OCI-LY7 (cell line): ENCODE data around the gene MTG1.

Experiments
- EZH2phosphoT487 ChIP-seq: fragments of 200-600 bp; sonication (generic); IDR thresholded peaks from 2 replicates; pipeline ENCODE4 v1.6.1; 2018; ENCODE audit warnings: low read depth, borderline replicate concordance, mild to moderate bottlenecking, mixed run types, antibody characterized with exemption, low read length, moderate library complexity, mixed read lengths
- TF ChIP-seq, protein P1 (sequence below): fragments of 200-600 bp; sonication (generic); conservative IDR thresholded peaks from 2 replicates; pipeline ENCODE4 v1.5.1; 2014; ENCODE audit warnings: mild to moderate bottlenecking, antibody characterized with exemption, low read length, moderate library complexity, mixed read lengths

DNA sequence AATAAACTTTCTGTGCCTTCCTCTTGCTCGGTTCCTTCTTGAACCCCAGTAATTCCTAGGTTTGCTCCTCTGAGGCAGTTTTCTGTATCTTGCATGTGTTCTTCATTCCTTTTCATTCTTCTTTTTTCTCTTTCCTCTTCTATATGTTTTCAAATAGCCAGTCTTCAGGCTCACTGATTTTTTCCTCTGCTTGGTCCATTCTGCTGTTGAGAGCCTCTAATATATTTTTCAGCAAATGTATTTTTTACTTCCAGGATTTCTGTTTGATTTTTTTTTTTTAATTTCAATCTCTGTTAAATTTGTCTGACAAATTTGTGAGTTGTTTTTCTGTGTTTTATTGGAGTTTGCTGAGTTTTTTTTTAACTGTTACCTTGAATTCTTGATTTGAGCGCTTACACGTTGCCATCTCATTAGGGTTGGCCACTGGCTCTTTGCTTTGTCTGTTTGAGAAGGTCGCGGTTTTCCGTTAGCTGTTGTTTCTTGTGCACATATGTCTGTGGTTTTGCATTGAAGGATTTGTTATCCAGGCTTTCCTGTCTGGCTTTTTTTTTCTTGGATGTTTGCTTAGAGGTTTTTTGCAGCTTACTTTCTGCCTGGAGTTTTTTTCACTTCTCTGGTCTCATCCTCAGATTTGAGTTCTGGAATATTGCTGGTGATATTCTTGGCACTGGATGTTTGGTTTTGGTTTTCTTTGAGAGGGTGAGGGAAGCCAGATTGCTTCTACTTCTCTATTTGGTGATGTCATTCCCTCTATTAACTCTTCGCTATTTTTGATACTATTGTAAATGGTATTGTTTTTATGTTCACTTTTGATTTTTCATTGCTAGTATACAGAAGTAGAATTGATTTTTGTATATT lies 17.8 kb downstream of the MTG1 start:
- TF ChIP-seq, protein P1, sequence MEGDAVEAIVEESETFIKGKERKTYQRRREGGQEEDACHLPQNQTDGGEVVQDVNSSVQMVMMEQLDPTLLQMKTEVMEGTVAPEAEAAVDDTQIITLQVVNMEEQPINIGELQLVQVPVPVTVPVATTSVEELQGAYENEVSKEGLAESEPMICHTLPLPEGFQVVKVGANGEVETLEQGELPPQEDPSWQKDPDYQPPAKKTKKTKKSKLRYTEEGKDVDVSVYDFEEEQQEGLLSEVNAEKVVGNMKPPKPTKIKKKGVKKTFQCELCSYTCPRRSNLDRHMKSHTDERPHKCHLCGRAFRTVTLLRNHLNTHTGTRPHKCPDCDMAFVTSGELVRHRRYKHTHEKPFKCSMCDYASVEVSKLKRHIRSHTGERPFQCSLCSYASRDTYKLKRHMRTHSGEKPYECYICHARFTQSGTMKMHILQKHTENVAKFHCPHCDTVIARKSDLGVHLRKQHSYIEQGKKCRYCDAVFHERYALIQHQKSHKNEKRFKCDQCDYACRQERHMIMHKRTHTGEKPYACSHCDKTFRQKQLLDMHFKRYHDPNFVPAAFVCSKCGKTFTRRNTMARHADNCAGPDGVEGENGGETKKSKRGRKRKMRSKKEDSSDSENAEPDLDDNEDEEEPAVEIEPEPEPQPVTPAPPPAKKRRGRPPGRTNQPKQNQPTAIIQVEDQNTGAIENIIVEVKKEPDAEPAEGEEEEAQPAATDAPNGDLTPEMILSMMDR: no peak
- no peak for TF ChIP-seq EZH2phosphoT487
